ENCODE measurements around the gene MAD1L1.

Gene MAD1L1

DNA sequence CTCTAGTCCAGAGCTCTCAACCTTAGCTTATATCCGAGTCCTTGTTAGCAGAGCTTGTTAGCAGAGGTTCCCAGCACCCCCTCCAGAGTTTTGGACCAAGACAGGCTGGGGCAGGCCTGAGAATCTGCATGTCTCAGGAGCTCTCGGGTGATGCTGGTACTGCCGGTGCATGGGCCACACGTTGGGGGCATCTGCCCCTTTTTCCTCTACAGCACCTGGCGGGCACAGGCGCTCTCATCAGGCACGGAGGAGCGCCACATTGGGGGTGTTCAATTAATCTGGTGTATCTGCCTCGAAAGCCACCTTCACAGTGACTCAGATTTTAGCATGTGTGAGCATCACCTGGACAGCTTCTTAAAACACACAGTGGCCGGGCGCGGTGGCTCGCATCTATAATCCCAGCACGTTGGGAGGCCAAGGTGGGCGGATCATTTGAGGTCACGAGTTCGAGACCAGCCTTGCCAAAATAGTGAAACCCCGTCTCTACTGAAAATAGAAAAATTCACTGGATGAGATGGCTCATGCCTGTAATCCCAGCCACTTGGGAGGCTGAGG is 445.0 kb downstream of the MAD1L1 start:
- no peak for DNase-seq

DNA sequence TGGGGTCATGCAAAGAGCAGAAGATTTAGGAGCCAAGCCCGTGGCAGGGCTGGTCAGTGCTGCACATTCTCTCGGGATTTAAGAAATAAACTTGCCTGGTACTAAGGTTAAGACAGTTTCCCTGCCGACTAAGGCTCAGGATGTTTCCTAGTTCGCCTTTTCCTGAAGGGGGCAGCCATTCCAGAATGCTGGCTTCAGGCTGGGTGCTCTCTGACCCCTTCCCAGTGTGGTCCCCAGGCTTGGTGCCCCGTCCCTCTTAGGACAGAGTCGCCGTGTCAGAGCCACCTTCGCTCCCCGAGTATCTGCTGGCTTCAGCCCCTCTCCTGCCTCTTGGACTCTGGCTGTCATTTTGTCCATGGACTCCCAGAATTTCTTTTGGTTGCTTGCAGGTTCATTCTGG is 445.5 kb downstream of the MAD1L1 start:
- no peak for DNase-seq

DNA sequence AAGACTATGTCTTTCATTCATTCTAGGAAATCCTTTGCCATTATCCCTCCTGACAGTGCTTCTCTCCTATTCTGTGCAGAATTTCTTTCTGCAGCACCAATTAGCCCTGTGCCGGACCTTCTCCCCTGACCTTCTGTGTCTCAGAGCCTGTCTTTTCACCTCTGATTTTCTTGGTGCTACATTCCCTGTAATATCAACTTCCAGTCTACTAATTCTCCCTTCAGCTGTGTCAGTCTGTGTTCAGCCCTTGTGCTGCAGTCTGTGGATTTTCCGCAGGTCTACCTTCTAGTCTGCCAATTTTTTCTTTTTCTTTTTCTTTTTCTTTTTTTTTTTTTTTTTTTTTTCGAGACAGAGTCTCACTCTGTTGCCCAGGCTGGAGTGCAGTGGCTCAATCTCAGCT is 446.9 kb downstream of the MAD1L1 start:
- DNase-seq = no peak

DNA sequence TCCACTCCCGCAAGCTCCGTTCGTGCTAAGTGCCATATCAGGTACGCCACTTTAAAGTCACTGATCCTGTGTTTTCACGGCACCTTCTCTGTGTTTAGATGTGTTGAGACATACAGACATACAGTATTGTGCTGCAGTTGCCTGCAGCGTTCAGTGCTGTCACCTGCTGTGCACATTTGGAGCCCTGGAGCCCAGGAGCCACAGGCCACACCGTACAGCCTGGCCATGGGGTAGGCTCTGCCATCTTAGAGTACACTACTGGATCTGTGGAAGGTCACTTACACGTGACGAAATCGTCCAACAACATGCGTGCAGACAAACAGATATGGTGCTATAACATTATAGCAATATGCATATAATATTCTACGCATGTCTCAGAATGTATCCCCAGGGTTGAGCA is 451.4 kb downstream of the MAD1L1 start:
- no peak for DNase-seq

DNA sequence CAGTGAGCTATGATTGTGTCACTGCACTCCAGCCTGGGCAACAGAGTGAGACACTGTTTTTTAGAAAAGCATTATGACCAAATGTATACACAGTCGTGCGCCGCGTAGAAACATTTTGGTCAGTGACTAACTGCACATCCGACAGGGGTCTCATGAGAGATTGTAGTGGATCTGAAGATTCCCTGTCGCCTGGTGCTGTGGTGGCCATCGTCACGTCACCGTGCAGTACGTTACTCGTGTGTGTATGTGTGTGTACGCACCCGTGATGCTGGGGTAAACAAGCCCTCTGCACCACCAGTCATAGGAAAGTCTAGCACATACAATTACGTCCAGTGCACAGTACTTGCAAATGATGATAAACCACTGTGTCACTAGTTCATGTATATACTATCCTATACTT is 453.3 kb downstream of the MAD1L1 start:
- DNase-seq = no peak

DNA sequence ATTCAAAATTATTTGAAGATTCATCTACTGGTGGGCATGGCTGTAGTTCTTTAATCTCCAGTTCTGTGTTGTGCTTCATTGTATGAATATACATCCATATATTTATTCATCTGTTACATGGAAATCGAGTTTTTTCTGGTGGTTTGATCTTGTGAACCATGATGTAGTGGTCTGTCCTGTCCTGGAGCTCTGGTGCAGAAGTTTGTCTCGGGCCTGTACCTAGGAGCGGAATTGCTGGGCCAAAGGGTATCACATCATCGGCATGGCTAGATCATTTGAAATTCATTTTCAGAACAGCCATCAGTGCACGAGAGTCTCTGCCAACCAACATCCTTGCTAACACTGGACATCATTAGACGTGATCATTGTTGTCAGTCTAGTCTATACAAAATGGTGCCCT is 455.6 kb downstream of the MAD1L1 start:
- DNase-seq = no peak

DNA sequence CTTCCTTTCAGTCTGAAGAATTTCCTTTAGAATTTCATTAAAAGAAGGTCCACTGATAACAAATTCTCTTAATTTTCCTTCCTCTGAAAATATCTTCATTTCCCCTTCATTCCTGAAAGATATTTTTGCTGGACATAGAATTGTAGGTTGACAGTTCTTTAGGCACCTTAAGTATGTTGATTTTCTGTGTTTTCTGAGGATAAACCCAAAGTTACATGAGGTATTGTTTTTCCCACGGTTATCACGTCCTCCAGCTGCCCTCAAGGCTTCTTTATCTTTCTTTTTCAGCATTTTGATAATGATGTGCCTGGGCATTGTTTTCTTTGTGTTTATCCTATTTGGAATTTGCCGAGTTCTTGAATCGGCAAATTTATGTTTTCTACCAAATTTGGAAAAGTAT is 457.4 kb downstream of the MAD1L1 start:
- DNase-seq = no peak

DNA sequence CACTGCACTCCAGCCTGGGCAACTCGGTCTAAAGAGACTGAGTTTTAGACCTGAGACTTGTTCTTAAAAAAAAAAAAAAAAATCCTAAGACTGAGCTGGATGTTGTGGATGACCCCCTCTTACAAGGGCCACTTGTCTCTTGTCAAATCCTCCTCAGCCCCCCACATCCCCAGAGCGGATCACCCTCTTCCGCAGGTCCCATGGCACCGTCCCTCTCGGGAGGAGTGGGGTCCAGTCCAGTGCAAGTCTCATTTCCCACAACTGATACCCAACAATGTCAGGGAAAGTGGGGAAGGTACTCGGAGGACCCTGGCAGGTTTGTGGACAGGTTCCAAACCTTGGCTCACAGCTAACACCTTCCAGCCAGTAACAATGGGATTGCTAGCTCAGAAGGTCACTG is 462.4 kb downstream of the MAD1L1 start:
- no peak for DNase-seq

DNA sequence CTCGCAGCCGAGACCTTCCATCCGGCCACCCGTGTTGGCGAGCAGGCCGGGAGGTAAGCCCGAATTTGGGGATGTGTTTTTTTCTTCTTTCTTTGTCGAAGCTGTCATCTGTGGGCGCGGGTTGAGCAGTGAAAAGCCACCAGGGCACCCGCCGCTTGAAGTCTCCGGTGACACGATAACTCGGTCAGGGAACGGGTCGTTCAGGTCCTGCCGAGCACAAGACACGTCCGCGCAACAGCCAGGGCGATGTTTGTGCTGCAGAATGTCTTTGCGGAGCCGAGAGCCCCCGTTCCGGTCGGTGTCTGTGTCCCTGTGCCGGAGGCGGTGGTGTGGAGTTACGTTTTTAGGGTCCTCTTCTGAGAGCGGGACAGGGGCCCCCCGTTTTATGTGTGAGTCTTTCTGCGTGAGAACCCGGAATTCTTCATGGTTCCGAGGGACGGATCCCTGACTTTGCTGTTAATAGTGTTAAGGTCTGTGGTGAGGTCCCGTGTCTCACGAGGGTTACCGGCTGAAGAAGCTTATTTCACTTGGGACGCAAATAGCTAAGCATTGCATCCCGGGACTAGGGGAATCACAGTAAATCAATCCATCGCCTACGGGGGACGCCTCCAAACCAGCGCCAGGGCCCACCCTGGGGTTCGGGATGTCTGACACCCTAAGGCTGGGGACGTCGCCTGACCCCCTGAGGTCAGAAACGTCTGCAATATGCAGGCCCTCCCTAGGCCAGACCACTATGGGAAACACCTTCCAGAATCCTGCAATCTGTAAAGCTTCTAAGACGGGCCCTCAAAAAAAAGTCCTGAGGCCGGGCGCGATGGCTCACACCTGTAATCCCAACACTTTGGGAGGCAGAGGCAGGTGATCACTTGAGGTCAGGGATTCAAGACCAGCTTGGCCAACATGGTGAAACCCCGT is 463.2 kb downstream of the MAD1L1 start:
- no peak for DNase-seq

DNA sequence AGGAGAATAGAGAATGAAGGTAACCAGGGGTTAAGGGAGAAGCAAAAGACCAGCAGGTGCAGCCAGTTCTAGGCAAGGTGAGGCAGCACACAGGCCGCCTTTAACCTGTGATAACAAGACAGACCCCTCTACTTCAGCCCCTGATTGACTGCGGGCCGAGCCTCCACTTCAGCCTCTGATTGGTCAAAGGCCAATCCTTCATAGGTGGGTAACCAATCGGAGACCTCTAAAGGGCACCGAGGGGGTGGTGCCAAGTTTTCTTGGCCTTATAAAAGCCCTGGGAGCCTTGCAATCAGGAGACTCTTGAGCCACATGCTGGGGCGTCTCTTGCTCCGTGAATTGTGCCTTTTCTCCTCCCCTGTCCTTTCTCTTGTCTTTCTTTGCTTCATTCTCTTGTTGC is 463.9 kb downstream of the MAD1L1 start:
- DNase-seq = no peak

DNA sequence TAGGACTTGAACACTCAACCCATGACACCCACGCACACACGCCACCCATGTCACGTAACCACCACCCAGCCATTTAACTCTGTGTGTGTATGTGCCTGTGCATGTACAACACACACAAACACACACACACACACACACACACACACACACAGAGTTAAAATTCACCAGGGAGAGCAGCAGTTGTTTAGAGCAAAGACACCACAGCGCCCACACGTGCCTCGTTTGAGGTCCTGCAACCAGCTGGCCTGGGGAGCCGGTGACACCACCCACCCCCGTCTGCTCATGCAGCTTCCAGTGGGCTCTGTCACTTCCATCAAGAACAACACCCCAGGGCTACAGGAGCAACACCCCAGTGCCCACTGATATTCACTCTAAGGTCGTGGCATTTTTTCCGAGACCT is 465.2 kb downstream of the MAD1L1 start:
- DNase-seq = no peak
